NCI-H526 treated with DMSO at 0.1 percent for 48 hours (cell line): ENCODE measurements around the gene SF3B5.
"Not testable (repeated sequence)": the region's sequence is repeated elsewhere in the genome, so short reads cannot be mapped to it uniquely, and the experiment has no call there.

Source experiments
- DNase-seq: peaks from one replicate; lab custom pipeline; 2025; lab: John Stamatoyannopoulos, UW

SF3B5 gene

GRCh38 chr6:144095134-144096002, at the start of gene SF3B5:
SF3B5 (minus strand) TSS chr6:144095573; CDS start chr6:144095497, 76 bp downstream.
- DNase-seq: peak; percentile 97

- no peak for DNase-seq
Observed at GRCh38 chr6:144144996-144145395, 49.6 kb upstream of the SF3B5 start.

GRCh38 chr6:144143878-144144277, 48.5 kb upstream of the SF3B5 start:
- DNase-seq: no peak

- no peak for DNase-seq
Observed at GRCh38 chr6:144143106-144143505, 47.7 kb upstream of the SF3B5 start.

- no peak for DNase-seq
Observed at GRCh38 chr6:144141470-144141869, 46.1 kb upstream of the SF3B5 start.

GRCh38 chr6:144140867-144141266, 45.5 kb upstream of the SF3B5 start:
- no peak for DNase-seq

- no peak for DNase-seq
Observed at GRCh38 chr6:144139817-144140216, 44.4 kb upstream of the SF3B5 start.

- no peak for DNase-seq
Observed at GRCh38 chr6:144138542-144138941, 43.2 kb upstream of the SF3B5 start.

- no peak for DNase-seq
Observed at GRCh38 chr6:144134737-144135136, 39.4 kb upstream of the SF3B5 start.

- DNase-seq: no peak
Observed at GRCh38 chr6:144134176-144134575, 38.8 kb upstream of the SF3B5 start.

GRCh38 chr6:144133225-144133821, 38.0 kb upstream of the SF3B5 start:
- no peak for DNase-seq

- DNase-seq: not testable (repeated sequence)
Observed at GRCh38 chr6:144132167-144132690, 36.9 kb upstream of the SF3B5 start.

- DNase-seq: no peak
Observed at GRCh38 chr6:144131248-144131709, 35.9 kb upstream of the SF3B5 start.

- no peak for DNase-seq
Observed at GRCh38 chr6:144129469-144129868, 34.1 kb upstream of the SF3B5 start.

GRCh38 chr6:144127097-144127496, 31.7 kb upstream of the SF3B5 start:
- no peak for DNase-seq

- DNase-seq: no peak
Observed at GRCh38 chr6:144123836-144124235, 28.5 kb upstream of the SF3B5 start.

GRCh38 chr6:144123421-144123820, 28.0 kb upstream of the SF3B5 start:
- DNase-seq: no peak

GRCh38 chr6:144122861-144123260, 27.5 kb upstream of the SF3B5 start:
- no peak for DNase-seq

GRCh38 chr6:144119376-144119775, 24.0 kb upstream of the SF3B5 start:
- DNase-seq: no peak

GRCh38 chr6:144115219-144115618, 19.8 kb upstream of the SF3B5 start:
- no peak for DNase-seq

- no peak for DNase-seq
Observed at GRCh38 chr6:144113366-144113765, 18.0 kb upstream of the SF3B5 start.

- no peak for DNase-seq
Observed at GRCh38 chr6:144110210-144110609, 14.8 kb upstream of the SF3B5 start.

GRCh38 chr6:144106206-144106605, 10.8 kb upstream of the SF3B5 start:
- DNase-seq: no peak
